PFSK-1 (cell line): ENCODE data around the gene MAP4K5.

Experiments
- FOXP2 ChIP-seq: optimal IDR thresholded peaks from 2 replicates; pipeline ENCODE3; 2011; ENCODE audit warnings: borderline replicate concordance, control low read depth, inconsistent platforms; ENCODE audit not compliant: insufficient read depth; ENCODE audit errors: extremely low read length, extremely low read depth
- POLR2AphosphoS5 ChIP-seq: IDR thresholded peaks from 2 replicates; pipeline ENCODE4 v1.6.1; 2012; ENCODE audit warnings: low read depth, mild to moderate bottlenecking, control low read depth, low read length, moderate library complexity
- SIN3A ChIP-seq: IDR thresholded peaks from 2 replicates; pipeline ENCODE4 v1.6.1; 2012; ENCODE audit warnings: mild to moderate bottlenecking, low read length, moderate library complexity, borderline replicate concordance; ENCODE audit not compliant: insufficient read depth
- TAF1 ChIP-seq: IDR thresholded peaks from 2 replicates; pipeline ENCODE4 v1.6.1; 2012; ENCODE audit warnings: low read length, control low read depth, borderline replicate concordance; ENCODE audit not compliant: insufficient read depth
- TF ChIP-seq, protein P1 (sequence below), 2 experiments: IDR thresholded peaks; 2 replicates each; pipeline versions ENCODE4 v1.6.1 to v1.8.0; 2011 to 2012; ENCODE audit warnings: low read depth in 2 of 2, low read length in 2 of 2, control low read depth in 1 of 2, inconsistent platforms in 1 of 2, mild to moderate bottlenecking in 1 of 2, moderate library complexity in 1 of 2; ENCODE audit not compliant: insufficient read depth in 1 of 2

Gene MAP4K5

DNA sequence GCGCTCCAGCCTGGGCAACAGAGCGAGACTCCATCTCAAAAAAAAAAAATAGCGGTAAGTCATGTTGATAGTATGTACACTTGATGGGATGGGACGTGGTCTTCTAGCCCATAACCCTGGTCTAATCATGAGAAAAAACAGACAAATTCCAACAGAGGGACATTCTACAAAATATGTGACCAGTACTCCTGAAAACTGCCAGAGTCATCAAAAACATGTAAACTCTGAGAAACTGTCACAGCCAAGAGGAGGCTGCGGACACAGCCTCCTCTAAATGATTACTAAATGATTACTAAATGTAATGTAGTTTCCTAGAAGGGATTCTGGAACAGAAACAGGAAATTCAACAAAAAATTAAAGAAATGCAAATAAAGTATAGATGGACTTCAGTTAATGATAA is 156.6 kb downstream of the MAP4K5 start:
- TF ChIP-seq POLR2AphosphoS5 (no peak), SIN3A (no peak), TAF1 (no peak), FOXP2 (no peak)
- TF ChIP-seq, protein P1, sequence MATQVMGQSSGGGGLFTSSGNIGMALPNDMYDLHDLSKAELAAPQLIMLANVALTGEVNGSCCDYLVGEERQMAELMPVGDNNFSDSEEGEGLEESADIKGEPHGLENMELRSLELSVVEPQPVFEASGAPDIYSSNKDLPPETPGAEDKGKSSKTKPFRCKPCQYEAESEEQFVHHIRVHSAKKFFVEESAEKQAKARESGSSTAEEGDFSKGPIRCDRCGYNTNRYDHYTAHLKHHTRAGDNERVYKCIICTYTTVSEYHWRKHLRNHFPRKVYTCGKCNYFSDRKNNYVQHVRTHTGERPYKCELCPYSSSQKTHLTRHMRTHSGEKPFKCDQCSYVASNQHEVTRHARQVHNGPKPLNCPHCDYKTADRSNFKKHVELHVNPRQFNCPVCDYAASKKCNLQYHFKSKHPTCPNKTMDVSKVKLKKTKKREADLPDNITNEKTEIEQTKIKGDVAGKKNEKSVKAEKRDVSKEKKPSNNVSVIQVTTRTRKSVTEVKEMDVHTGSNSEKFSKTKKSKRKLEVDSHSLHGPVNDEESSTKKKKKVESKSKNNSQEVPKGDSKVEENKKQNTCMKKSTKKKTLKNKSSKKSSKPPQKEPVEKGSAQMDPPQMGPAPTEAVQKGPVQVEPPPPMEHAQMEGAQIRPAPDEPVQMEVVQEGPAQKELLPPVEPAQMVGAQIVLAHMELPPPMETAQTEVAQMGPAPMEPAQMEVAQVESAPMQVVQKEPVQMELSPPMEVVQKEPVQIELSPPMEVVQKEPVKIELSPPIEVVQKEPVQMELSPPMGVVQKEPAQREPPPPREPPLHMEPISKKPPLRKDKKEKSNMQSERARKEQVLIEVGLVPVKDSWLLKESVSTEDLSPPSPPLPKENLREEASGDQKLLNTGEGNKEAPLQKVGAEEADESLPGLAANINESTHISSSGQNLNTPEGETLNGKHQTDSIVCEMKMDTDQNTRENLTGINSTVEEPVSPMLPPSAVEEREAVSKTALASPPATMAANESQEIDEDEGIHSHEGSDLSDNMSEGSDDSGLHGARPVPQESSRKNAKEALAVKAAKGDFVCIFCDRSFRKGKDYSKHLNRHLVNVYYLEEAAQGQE (IDR thresholded peaks at IDR 0.05; ENCODE audit: insufficient read depth in 1 of 2, low read depth in 2 of 2, low read length in 2 of 2), result no peak

DNA sequence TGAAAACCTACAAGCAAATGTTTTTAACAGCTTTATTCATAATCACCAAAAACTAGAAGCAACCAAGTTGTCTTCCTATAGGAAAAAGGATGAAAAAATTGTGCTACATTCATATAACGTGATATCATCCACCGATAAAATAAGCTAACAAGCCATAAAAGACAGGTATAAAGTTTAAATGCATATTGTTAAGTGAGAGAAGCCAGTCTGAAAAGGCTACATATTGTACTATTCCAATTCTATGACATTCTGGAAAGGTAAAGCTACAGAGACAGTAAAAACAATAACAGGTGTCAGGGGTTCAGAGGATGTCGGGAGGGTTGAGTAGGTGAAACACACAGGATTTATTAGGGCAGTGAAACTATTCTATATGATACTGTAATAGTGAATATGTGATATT is 158.4 kb downstream of the MAP4K5 start:
- TF ChIP-seq FOXP2, result no peak
- no peak for TF ChIP-seq POLR2AphosphoS5
- TF ChIP-seq, protein P1 (IDR thresholded peaks at IDR 0.05; ENCODE audit: insufficient read depth in 1 of 2, low read depth in 2 of 2, low read length in 2 of 2), result no peak
- no peak for TF ChIP-seq TAF1
- TF ChIP-seq SIN3A, result no peak

DNA sequence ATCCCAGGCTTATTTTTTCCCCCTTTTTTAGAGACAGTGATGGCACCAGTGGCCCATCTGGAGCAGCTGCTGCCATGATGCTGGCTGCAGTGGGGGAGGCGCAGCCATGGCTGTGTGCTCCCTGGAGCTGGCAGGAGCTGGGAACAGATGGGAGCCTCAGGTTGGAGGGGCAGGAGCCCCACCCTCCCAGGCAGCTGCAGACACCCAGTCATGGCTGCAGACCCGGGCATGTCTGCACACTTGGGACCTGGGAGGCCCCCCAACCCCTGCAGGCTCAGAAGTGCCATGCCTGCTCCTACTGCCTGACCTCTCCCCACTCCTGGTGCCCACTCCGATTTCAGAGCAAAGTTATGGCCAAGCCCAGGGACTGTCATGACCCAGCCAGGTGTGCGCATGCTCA is 160.8 kb downstream of the MAP4K5 start:
- no peak for TF ChIP-seq TAF1
- TF ChIP-seq POLR2AphosphoS5, result no peak
- TF ChIP-seq, protein P1 (IDR thresholded peaks at IDR 0.05; ENCODE audit: insufficient read depth in 1 of 2, low read depth in 2 of 2, low read length in 2 of 2), result no peak
- no peak for TF ChIP-seq FOXP2
- TF ChIP-seq SIN3A, result no peak
